ENCODE data around the gene CCN6. TPM values are rescaled to one million over a fixed set of nuclear protein-coding genes. Genes with fewer than 3 reads are reported as not detected.

CCN6 gene
- total RNA-seq, 2 donors from 2014 or later = not detected

DNA sequence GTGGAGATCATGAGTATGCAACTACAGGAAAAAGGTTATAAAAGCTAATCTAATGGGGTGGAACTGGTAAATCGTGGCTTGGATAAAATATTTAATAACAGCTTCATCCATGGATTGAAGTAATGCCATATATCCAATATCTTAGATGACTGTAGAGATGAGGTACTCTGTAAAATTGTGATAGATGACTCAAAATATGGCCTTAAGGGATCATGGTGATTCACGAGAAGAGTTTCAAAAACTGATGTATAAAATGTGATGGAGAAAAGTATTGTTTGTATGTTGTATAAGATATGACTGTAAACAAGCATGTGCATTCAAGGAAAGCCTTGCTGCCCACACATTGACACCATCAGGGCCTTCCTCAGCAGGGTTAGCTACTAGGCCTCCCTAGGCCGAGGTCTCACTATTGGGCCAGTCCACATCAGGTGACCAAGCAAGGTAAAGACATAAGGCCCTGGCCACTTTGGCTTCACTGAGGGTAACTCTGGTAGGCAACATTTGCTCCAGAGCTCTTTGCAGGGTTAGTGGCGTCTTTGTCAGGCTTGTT lies 17.7 kb upstream of the CCN6 start:
- Histone ChIP-seq H3K9ac (ENCODE audit: extremely low read depth, low read length, poor library complexity, severe bottlenecking) (no peak overlapping the region), H3K4me3 (ENCODE audit: low read length) (no peak overlapping the region), H3K27me3 (ENCODE audit: control insufficient read depth, insufficient read depth, low read length, poor library complexity, severe bottlenecking) (peaks cover 25% of the 10 kb centered on the region), H3K4me1 (ENCODE audit: control insufficient read depth, insufficient read depth, low read length) (no peaks in the 10 kb centered on the region), H3K9me3 (ENCODE audit: control insufficient read depth, low read length) (no peaks in the 10 kb centered on the region), H3K27ac (ENCODE audit: low read depth, low read length) (no peak overlapping the region), H3K36me3 (ENCODE audit: control insufficient read depth, insufficient read depth, low read length) (no peaks in the 10 kb centered on the region)
- H3K9me3 Mint-ChIP-seq = no peaks in the 10 kb centered on the region
- peaks cover 19% of the 10 kb centered on the region for H3K27me3 Mint-ChIP-seq (ENCODE audit: insufficient read depth)
- DNase-seq = no peak
- no peaks in the 10 kb centered on the region for H3K36me3 Mint-ChIP-seq (ENCODE audit: low read depth)
- no peaks in the 10 kb centered on the region for H3K4me1 Mint-ChIP-seq
- no peak overlapping the region for H3K27ac Mint-ChIP-seq
- H3K4me3 Mint-ChIP-seq = no peak overlapping the region
- TF ChIP-seq, protein P1, sequence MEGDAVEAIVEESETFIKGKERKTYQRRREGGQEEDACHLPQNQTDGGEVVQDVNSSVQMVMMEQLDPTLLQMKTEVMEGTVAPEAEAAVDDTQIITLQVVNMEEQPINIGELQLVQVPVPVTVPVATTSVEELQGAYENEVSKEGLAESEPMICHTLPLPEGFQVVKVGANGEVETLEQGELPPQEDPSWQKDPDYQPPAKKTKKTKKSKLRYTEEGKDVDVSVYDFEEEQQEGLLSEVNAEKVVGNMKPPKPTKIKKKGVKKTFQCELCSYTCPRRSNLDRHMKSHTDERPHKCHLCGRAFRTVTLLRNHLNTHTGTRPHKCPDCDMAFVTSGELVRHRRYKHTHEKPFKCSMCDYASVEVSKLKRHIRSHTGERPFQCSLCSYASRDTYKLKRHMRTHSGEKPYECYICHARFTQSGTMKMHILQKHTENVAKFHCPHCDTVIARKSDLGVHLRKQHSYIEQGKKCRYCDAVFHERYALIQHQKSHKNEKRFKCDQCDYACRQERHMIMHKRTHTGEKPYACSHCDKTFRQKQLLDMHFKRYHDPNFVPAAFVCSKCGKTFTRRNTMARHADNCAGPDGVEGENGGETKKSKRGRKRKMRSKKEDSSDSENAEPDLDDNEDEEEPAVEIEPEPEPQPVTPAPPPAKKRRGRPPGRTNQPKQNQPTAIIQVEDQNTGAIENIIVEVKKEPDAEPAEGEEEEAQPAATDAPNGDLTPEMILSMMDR (conservative IDR thresholded peaks at IDR 0.05) = no peak
- WGBS, 2 experiments (ENCODE audit: insufficient coverage in 1 of 2, insufficient read length in 1 of 2) = 83 to 100% methylated on average over 1 to 4 of the region's 4 CpGs

DNA sequence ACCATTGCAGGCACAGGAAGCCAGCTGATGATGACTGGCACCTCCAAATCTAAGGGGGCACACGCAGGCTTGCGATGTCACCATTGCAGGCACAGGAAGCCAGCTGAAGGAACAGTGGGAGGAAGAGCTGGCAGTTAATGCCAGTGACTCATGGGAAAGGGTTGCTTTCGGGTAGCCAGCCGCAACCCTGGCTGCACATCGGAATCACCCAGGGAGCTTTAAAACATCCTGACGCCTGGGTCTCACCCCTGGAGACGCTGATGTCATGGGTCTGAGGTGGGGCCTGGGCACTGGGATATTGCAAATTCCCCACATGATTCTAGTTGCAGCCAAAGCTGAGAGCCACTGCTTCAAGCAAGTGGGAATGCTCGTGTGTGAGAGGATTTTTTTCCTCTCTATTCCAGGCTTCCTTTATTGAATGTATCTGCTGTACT lies 16.1 kb upstream of the CCN6 start:
- TF ChIP-seq, protein P1 (conservative IDR thresholded peaks at IDR 0.05) = no peak
- H3K4me3 ChIP-seq (ENCODE audit: low read length) = no peak overlapping the region
- H3K36me3 ChIP-seq (ENCODE audit: control insufficient read depth, insufficient read depth, low read length) = no peaks in the 10 kb centered on the region
- no peak overlapping the region for H3K27ac ChIP-seq (ENCODE audit: low read depth, low read length)
- no peaks in the 10 kb centered on the region for H3K36me3 Mint-ChIP-seq (ENCODE audit: low read depth)
- no peak for DNase-seq
- no peaks in the 10 kb centered on the region for H3K9me3 ChIP-seq (ENCODE audit: control insufficient read depth, low read length)
- no peak overlapping the region for H3K27ac Mint-ChIP-seq
- peaks cover 2% of the 10 kb centered on the region for H3K4me1 Mint-ChIP-seq
- H3K27me3 Mint-ChIP-seq (ENCODE audit: insufficient read depth) = peaks cover 6% of the 10 kb centered on the region
- no peaks in the 10 kb centered on the region for H3K4me1 ChIP-seq (ENCODE audit: control insufficient read depth, insufficient read depth, low read length)
- H3K27me3 ChIP-seq (ENCODE audit: control insufficient read depth, insufficient read depth, low read length, poor library complexity, severe bottlenecking) = peaks cover 10% of the 10 kb centered on the region
- no peaks in the 10 kb centered on the region for H3K9me3 Mint-ChIP-seq
- no peak overlapping the region for H3K4me3 Mint-ChIP-seq
- no peak overlapping the region for H3K9ac ChIP-seq (ENCODE audit: extremely low read depth, low read length, poor library complexity, severe bottlenecking)
- 89 to 91% methylated on average over 8 of the region's 8 CpGs for WGBS, 2 experiments (ENCODE audit: insufficient coverage in 1 of 2, insufficient read length in 1 of 2)

DNA sequence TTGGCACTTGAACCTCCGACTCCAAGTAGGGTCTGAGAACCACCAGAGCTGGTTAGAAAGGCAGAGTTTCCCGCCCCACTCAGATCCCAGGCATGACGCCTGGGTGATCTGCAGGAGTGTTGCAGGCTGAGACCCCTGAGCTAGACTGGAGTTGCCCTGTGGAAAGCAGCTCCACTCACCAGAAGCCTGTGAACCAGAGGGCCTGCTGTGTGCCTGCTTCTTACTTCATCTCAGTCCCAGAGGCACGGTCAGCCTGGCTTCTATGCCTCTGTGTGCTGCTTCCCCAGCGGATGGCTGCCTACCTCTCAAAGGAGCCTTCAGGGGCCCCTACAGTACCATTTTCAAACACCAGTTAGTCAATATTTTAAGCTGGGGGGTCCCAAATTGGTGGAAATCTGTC lies 15.6 kb upstream of the CCN6 start:
- H3K4me3 Mint-ChIP-seq = no peak overlapping the region
- Histone ChIP-seq H3K4me1 (ENCODE audit: control insufficient read depth, insufficient read depth, low read length) (no peaks in the 10 kb centered on the region), H3K9ac (ENCODE audit: extremely low read depth, low read length, poor library complexity, severe bottlenecking) (no peak overlapping the region), H3K4me3 (ENCODE audit: low read length) (no peak overlapping the region), H3K27ac (ENCODE audit: low read depth, low read length) (no peak overlapping the region), H3K27me3 (ENCODE audit: control insufficient read depth, insufficient read depth, low read length, poor library complexity, severe bottlenecking) (peaks cover 6% of the 10 kb centered on the region), H3K9me3 (ENCODE audit: control insufficient read depth, low read length) (no peaks in the 10 kb centered on the region), H3K36me3 (ENCODE audit: control insufficient read depth, insufficient read depth, low read length) (no peaks in the 10 kb centered on the region)
- H3K36me3 Mint-ChIP-seq (ENCODE audit: low read depth) = no peaks in the 10 kb centered on the region
- TF ChIP-seq, protein P1 (conservative IDR thresholded peaks at IDR 0.05) = no peak
- peaks cover 2% of the 10 kb centered on the region for H3K4me1 Mint-ChIP-seq
- WGBS, 2 experiments (ENCODE audit: insufficient coverage in 1 of 2, insufficient read length in 1 of 2) = 86 to 92% methylated on average over 4 to 5 of the region's 5 CpGs
- H3K9me3 Mint-ChIP-seq = no peaks in the 10 kb centered on the region
- H3K27me3 Mint-ChIP-seq (ENCODE audit: insufficient read depth) = peaks cover 6% of the 10 kb centered on the region
- DNase-seq = no peak
- H3K27ac Mint-ChIP-seq = no peak overlapping the region

Data from endodermal cell (in vitro differentiated cells).